H7 (cell line): ENCODE results near the gene FUT7. TPM values are rescaled to one million over a fixed set of nuclear protein-coding genes. Genes with fewer than 3 reads are reported as not detected.
A peak's percentile ranks its signal among the peaks of the same experiment; 100 is the strongest.

ENCODE experiments used
- DNase-seq: peaks from one replicate; pipeline ENCODE4 v3.0.0; 2012
- H3K27me3 ChIP-seq: 2 replicates; pipeline ENCODE4 v1.6.0; 2011; ENCODE audit warnings: mild to moderate bottlenecking, low read length; ENCODE audit not compliant: control insufficient read depth, insufficient read depth
- H3K36me3 ChIP-seq: replicated peaks from 2 replicates; pipeline ENCODE4 v1.5.1; 2011; ENCODE audit warnings: low read length; ENCODE audit not compliant: control insufficient read depth, insufficient read depth
- H3K4me3 ChIP-seq: 2 replicates; pipeline ENCODE4 v1.5.1; 2011; ENCODE audit warnings: low read depth, mild to moderate bottlenecking, control low read depth, low read length, moderate library complexity; ENCODE audit not compliant: insufficient read depth
- total RNA-seq: library from RNA; depleted of rRNA; stranded (reverse); fragments of >200 nt; shearing (Covaris generic); gene quantifications from 2 replicates; pipeline ENCODE4 v1.2.3, GENCODE V29; 2014

The FUT7 gene
- total RNA-seq, 1 experiment from 2014 or later, result not detected

DNA sequence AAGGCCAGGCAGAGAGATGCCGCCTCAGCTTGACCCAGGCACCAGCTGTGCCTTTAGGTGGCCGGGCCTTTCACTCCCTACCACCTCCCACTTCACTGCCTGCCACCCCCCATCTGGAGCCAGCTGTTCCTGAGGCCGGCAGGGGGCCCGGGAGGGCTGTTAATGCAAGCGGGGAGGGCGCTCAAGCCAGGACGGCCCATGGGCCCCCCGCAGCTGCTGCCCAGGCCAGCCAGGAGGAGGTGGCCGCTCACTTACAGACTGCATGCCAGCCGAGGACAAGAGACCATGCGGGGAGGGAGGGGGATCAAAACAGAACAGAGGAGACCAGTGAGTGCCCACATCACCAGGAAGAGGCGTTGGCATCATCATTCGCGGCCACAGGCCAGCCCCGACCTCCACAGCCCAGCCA is 8.3 kb downstream of the FUT7 start:
- no peak overlapping the region for H3K4me3 ChIP-seq
- peaks cover 10% of the 10 kb centered on the region for H3K27me3 ChIP-seq
- no peak for DNase-seq
- H3K36me3 ChIP-seq, result no peaks in the 10 kb centered on the region

DNA sequence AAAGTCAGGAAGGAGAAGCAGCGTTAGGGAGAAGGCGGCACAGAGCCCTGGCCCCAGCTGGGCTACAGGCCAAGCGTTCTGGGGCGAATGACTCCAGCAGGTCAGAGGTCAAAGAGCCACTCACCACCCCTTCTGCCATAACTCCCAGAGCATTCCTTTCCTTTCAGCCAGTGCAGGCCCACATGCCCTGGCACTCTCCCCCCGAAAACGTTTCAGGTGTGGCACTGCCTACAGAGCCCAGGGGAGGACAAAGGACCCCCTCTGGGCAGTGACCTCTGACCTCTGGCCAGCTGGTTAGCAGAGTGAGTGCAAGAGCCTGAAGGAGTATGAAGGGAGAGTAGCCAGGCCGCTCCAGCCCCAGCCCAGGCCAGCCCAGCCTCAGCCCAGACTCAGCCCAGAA is 8.7 kb downstream of the FUT7 start:
- peaks cover 6% of the 10 kb centered on the region for H3K27me3 ChIP-seq
- DNase-seq, result no peak
- no peaks in the 10 kb centered on the region for H3K36me3 ChIP-seq
- no peak overlapping the region for H3K4me3 ChIP-seq

DNA sequence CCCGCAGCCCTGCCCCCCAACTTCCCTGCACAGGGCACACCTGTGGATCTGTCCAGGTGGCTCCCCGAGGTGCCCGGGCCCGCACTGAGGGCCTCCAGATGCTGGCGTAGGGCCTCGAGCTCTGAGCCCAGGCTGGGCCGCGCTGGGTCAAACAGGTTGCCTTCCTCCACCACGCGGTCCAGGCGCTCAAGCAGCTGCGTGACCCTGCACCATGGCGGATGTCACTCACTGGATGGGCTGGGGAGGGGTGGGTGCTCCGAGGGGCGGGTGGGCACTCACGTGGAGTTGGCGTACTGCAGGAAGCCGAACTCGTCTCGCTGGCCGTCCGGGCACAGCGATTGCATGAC is 9.3 kb downstream of the FUT7 start:
- Histone ChIP-seq H3K36me3 (no peaks in the 10 kb centered on the region), H3K4me3 (no peak overlapping the region), H3K27me3 (peaks cover 6% of the 10 kb centered on the region)
- DNase-seq, result no peak

DNA sequence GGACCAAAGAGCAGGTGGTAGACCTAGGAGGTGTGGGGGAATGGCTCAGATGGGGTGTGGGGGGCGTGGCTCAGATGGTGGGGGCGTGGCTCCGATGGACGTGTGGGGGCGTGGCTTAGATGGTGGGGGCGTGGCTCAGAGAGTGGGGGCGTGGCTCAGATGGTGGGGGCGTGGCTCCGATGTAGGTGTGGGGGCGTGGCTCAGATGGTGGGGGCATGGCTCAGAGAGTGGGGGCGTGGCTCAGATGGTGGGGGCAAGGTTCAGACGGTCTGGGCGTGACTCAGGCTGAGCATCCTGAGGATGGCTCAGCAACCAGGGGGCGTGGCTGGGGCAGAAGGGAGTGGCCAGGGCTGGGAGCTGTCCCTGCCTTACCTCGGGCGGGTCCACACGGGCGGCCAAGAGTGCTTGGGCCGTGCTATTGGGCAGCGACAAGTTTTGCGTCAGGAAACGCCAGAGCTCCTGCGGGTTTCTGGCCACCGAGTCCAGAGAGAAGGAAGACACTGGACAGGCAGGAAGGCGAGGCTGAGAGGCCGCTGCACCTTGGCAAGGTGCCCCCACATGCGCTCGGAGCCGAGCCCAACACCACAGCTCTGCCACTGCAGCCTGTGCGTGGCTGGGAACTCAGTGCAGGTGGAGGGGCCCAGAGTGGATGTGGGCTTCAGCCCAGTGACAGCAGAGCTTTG is 9.8 kb downstream of the FUT7 start:
- no peaks in the 10 kb centered on the region for H3K36me3 ChIP-seq
- DNase-seq, result peak; percentile 98

DNA sequence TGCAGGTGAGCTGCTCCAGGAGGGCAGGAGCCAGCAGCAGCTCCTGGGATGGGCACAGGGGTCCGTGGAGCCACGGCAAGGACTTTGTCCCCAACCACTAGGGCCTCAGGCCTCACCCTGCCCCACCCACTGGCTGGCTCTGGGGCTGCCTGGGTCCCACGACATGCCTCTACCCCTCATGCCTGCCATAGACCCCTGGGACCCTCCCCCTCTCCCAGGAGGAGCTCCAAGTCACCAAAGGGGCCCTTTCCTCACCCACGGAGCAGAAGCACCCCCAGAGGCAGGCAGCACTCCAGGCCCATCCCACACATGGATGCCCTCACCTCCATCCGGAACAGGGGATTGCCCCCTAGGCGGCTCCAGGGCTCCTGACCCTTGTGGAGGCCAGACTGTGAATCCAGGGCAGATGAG is 10.3 kb downstream of the FUT7 start:
- Histone ChIP-seq H3K27me3 (no peaks in the 10 kb centered on the region; the same call in 1 of the 2 replicates), H3K4me3 (no peak overlapping the region), H3K36me3 (no peaks in the 10 kb centered on the region)
- no peak for DNase-seq

More for the DNA sequence above, 9.8 kb downstream of the FUT7 start:
- H3K27me3 ChIP-seq, result peaks cover under 1% of the 10 kb centered on the region
- no peak overlapping the region for H3K4me3 ChIP-seq

DNA sequence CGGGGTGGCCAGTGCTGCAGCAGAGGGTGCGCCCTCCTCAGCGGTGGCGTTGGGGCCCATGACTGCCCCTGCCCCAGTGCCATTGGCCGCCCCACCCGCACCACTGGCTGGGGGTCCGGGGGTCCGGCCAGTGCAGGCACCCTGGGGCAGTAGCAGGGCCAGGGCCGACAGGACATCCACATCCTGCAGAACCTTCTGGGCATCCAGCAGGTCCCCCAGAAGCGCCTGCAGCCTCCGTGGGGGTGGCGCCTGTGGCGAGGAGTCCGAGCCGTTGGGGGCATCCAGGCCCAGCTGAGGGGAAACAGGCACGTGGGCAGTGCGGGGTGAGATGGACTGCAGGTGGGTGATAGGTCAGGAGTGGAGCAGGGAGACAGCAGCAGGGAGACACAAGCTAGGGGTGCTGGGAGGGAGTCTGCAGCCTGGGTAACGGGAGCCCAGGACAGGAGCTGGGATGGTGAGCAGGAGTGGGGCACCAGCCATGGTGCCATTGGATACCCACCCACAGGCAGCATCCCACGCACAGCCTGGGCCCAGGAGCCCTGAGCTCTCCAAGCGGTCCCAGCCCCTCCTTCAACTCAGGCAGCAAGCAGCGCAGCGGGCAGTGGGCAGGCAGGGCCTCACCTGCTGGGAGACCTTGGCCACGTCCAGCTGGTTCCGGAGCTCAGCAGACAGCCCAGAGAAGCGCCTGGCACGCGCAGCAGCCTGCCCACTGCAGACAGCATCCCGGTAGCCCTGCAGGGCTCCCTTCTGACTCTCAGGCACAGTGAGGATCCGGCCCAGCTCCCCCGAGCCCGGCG is 10.9 kb downstream of the FUT7 start:
- Histone ChIP-seq H3K36me3 (no peaks in the 10 kb centered on the region), H3K27me3 (no peaks in the 10 kb centered on the region)

DNA sequence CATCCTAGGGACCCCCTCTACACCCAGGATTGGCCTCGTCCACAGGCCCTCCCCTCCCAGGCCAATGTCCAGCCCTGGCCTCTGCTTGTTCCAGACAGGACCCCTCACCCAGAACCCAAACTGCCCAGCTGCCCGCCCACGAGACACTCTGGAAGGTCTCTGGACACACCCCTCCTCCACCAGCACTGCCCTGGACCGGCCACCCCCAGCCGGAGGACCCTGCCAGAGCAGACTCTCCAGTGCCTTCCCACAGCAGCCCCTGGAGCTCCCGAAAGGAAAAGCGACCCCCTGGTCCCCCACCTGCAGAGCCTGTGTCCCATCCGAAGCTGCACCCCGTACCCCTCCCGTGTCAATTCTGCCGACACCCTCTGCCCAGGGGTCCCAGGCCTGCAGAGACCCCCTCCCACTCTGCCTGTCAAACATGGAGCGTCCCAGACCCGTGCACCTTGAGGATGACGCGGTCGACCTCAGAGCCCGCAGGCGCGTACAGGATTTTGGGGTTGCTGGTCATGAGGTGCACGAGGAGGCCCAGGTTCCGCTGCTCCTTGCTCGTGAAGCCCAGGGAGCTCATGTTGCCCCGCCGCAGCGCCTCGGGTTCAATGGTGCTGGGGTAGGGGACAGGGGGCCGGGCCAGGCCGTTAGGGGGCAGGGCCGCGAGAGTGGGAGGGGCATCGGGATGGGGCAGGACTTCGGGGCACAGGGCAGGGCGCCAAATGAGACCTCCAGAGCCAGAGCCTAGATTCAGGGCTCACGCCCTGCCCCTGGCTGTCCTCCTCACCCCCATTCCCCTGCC is 11.8 kb downstream of the FUT7 start:
- no peak overlapping the region for H3K4me3 ChIP-seq
- no peaks in the 10 kb centered on the region for H3K27me3 ChIP-seq
- no peaks in the 10 kb centered on the region for H3K36me3 ChIP-seq
- DNase-seq, result peak; percentile 78

More for the DNA sequence above, 10.9 kb downstream of the FUT7 start:
- H3K4me3 ChIP-seq, result no peak overlapping the region
- no peak for DNase-seq

DNA sequence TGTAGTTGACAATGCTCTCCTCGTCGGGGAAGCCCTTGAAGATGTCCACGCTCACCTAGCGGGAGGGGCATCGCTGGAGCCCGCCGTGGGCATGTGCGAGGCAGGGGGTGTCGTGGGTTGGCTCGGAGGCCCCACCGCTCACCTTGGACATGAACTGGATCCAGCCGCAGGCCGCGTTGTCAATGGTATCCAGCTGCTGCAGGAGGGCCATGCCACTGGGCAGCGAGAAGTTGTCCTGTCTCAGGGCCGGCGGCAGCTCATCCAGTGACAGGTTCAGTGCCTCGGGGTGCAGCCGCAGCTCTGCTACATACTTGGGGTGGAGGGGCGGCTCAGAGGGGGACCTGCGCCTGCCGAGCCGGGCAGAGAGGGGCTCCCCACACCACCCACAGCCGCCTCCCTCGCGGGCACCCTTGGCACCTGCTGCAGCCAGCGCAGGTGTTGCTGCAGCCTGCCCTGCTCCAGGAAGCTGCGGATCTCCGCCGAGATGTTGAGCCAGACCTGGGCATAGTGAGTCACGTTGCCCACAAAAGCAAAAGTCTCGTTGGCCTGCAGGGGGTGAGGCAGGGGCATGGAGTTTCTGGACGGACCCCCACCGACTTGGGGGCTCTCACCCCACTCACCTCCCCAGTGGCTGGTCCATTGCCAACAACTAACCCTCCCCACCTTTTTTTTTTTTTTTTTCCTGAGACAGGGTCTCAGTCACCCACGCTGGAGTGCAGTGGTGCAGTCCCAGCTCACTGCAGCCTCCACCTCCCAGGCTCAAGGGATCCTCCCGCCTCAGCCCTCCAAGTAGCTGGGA is 12.9 kb downstream of the FUT7 start:
- Histone ChIP-seq H3K4me3 (no peak overlapping the region), H3K36me3 (no peaks in the 10 kb centered on the region)
- DNase-seq, result no peak

DNA sequence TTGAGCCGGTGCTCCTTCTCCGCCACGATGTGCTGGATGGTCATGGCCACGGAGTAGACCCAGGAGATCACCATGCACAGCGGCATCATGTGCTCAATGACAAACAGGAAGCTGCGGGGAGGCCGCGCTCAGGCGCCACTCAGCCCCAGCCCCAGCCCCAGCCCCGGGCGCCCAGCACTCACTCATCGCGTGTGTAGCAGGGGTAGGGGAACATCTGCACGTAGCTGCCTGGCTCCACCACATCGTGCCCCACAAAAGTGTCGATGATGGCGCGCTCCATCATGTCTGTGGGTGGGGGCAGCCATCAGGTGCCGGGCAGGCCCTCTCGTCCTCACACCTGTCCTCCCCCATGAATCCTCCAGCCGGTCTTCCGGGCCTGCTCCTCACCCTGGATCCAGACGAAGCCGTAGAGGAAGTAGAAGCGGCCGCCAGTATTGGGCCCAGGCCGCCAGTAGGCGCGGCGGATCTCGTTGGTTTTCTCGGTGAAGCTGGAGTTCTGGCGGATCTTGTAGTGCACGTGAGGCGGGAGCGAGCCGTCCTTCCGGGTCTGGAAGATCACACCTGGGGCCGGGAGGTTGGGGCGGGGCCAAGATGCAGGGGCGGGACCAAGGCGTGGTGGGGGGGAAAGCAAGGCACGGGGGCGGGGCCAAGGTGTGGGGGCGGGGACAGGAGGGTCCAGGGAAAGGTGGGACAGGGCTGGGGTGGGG is 13.9 kb downstream of the FUT7 start:
- peak; percentile 86 for DNase-seq
- no peaks in the 10 kb centered on the region; the same call in 1 of the 2 replicates for H3K27me3 ChIP-seq
- no peaks in the 10 kb centered on the region for H3K36me3 ChIP-seq
- no peak overlapping the region for H3K4me3 ChIP-seq

More for the DNA sequence above, 12.9 kb downstream of the FUT7 start:
- H3K27me3 ChIP-seq, result no peaks in the 10 kb centered on the region

DNA sequence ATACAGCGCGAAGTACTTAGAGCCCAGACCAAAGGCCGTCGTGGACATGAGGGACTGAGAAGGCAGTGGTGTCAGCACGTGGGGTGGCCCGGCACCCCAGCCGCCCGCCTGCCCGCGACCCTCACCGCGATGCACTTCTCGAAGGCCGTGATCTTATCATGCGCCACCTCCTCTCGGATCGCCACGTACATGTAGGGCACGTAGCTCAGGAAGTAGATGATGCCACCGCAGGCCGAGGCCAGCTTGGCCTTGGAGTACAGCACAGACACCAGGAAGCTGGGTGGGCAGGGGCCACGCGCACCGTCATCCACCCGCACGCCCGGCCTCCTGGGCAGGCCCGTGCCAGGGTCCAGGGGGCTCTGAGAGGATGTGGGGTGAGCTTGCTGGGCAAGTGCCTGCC is 14.8 kb downstream of the FUT7 start:
- no peak for DNase-seq
- no peak overlapping the region for H3K4me3 ChIP-seq
- H3K27me3 ChIP-seq, result no peaks in the 10 kb centered on the region; the same call in 1 of the 2 replicates
- no peaks in the 10 kb centered on the region for H3K36me3 ChIP-seq

DNA sequence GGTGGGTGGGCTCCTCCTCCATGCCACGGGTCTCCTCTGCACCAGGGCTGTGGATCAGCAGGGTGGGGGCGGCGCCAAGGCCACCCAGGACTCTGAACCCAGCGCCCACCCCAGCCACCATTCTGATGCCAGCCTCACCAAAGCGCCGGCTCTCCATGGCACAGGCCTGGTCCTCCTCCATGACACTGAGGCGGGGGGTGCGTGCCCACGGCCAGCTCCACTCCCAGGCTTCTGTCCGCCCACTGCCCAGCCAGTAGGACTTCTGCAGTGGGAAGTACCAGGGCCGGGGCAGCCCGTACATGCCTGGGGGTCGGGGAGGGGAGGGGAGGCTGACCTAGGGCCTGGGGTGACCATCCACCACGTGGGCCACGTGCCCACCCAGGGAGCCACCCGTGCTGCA is 15.5 kb downstream of the FUT7 start:
- Histone ChIP-seq H3K36me3 (no peaks in the 10 kb centered on the region), H3K4me3 (no peak overlapping the region), H3K27me3 (no peaks in the 10 kb centered on the region; the same call in 1 of the 2 replicates)
- no peak for DNase-seq

DNA sequence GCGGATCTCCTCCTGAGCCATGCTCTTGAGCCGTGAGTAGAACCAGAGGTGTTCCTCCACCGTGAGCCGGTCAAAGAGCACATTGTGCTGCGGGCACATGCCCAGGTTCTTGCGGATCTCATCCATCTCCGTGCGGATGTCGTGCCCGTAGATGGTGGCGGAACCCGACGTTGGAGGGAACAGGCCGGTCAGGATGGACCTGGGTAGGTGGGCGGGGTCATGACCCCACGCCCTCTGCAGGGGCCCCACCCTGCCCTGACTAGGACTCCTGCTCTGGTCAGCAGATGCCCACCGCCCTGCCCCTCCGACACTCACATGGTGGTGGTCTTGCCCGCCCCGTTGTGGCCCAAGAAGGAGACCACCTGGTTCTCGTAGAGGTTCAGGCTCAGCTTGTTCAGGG is 15.9 kb downstream of the FUT7 start:
- no peaks in the 10 kb centered on the region; the same call in 1 of the 2 replicates for H3K27me3 ChIP-seq
- no peaks in the 10 kb centered on the region for H3K36me3 ChIP-seq
- H3K4me3 ChIP-seq, result no peak overlapping the region
- DNase-seq, result no peak

DNA sequence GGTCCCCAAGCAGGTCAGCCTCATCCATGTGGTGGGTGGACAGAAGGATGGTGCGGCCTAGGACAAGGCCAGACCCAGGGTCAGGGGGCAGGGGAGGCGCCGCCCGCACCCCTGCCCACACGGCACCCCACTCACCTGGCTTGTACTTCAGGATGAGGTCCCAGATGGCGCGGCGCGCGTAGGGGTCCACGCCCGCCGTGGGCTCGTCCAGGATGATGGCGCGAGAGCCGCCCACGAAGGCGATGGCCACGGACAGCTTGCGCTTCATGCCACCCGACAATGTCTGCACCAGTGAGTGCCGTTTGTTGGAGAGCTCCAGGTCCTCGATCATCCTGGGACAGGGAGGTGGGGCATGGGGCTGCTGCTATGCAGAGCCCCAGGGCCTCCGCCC is 16.4 kb downstream of the FUT7 start:
- DNase-seq, result no peak
- H3K27me3 ChIP-seq, result no peaks in the 10 kb centered on the region; the same call in 1 of the 2 replicates
- H3K4me3 ChIP-seq, result no peak overlapping the region
- H3K36me3 ChIP-seq, result no peaks in the 10 kb centered on the region
